Type B pancreatic cell (in vitro differentiated cells): ENCODE measurements around the gene FGF10. TPM values are rescaled to one million over a fixed set of nuclear protein-coding genes. Genes with fewer than 3 reads are reported as not detected.

ENCODE experiments used
- DNase-seq: peaks from one replicate; pipeline ENCODE4 v3.0.0; 2021; ENCODE audit warnings: mixed read lengths; ENCODE audit not compliant: unreplicated experiment; ENCODE audit errors: extremely low spot score
- H3K27ac Mint-ChIP-seq: 2 replicates; pipeline ENCODE4 v1.8.0; 2021; ENCODE audit warnings: mild to moderate bottlenecking, mixed read lengths
- H3K27me3 Mint-ChIP-seq: 2 replicates; pipeline ENCODE4 v1.8.0; 2021; ENCODE audit warnings: mixed read lengths
- H3K36me3 Mint-ChIP-seq: 2 replicates; pipeline ENCODE4 v1.8.0; 2021; ENCODE audit warnings: mixed read lengths
- H3K4me1 Mint-ChIP-seq: one replicate; pipeline ENCODE4 v1.8.0; 2021; ENCODE audit warnings: mixed read lengths; ENCODE audit not compliant: unreplicated experiment
- H3K4me3 Mint-ChIP-seq: 2 replicates; pipeline ENCODE4 v1.8.0; 2021; ENCODE audit warnings: mild to moderate bottlenecking, mixed read lengths
- H3K9me3 Mint-ChIP-seq: 2 replicates; pipeline ENCODE4 v1.8.0; 2021; ENCODE audit warnings: mixed read lengths
- total RNA-seq: library from RNA; stranded (reverse); gene quantifications from 2 replicates; pipeline ENCODE4 v1.2.1, GENCODE V29; 2021; ENCODE audit warnings: low replicate concordance
- TF ChIP-seq, protein P1 (sequence below): fragments of 200-600 bp; sonication (generic); conservative IDR thresholded peaks from 2 replicates; pipeline ENCODE4 v1.5.0; 2021; ENCODE audit warnings: antibody characterized with exemption, mild to moderate bottlenecking

Gene FGF10
- total RNA-seq, 1 donor from 2014 or later, result 9.8 TPM

DNA sequence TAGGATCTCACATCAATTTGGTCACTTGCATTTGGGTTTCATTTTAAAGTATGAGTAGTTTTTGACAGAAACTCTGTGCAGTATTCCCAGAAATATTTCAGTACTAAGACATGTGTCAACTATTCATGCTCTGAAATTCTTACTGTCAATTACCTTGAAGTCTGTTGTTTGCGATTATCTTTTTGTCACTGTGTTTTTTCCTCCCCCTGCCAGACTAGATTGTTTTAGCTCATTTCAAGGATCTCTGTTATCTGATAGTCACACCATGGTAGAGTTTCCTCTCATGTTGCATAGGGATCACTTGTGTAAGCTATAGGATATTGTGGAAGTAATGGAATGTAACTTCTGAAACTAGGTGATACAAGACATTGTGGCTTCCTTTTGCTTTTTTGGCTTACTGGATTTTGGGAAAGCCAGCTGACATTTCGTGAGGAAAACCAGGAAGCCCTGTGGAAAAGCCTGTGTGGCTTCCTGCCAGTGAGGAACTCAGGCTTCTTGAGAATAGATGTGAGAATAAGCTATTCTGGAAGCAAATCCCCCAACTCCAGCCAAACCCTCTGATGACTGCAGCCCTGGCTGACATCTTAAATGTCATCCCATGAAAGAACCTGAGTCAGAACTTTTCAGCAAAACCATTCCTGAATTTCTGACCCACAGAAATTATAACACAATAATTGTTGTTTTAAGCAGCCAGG is 122.2 kb downstream of the FGF10 start:
- H3K4me1 Mint-ChIP-seq, result no peaks in the 10 kb centered on the region
- H3K27ac Mint-ChIP-seq, result no peak overlapping the region
- DNase-seq, result no peak

GRCh38 chr5:44265713-44266112 is 123.5 kb downstream of the FGF10 start:
- Mint-ChIP-seq H3K27me3 (no peaks in the 10 kb centered on the region), H3K9me3 (peaks cover 4% of the 10 kb centered on the region), H3K4me1 (peaks cover 2% of the 10 kb centered on the region), H3K4me3 (no peak overlapping the region), H3K36me3 (no peaks in the 10 kb centered on the region), H3K27ac (no peak overlapping the region)
- TF ChIP-seq, protein P1, sequence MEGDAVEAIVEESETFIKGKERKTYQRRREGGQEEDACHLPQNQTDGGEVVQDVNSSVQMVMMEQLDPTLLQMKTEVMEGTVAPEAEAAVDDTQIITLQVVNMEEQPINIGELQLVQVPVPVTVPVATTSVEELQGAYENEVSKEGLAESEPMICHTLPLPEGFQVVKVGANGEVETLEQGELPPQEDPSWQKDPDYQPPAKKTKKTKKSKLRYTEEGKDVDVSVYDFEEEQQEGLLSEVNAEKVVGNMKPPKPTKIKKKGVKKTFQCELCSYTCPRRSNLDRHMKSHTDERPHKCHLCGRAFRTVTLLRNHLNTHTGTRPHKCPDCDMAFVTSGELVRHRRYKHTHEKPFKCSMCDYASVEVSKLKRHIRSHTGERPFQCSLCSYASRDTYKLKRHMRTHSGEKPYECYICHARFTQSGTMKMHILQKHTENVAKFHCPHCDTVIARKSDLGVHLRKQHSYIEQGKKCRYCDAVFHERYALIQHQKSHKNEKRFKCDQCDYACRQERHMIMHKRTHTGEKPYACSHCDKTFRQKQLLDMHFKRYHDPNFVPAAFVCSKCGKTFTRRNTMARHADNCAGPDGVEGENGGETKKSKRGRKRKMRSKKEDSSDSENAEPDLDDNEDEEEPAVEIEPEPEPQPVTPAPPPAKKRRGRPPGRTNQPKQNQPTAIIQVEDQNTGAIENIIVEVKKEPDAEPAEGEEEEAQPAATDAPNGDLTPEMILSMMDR, result no peak
- DNase-seq, result no peak

More for the DNA sequence above, 122.2 kb downstream of the FGF10 start:
- Mint-ChIP-seq H3K36me3 (no peaks in the 10 kb centered on the region), H3K4me3 (no peak overlapping the region), H3K9me3 (peaks cover 4% of the 10 kb centered on the region), H3K27me3 (no peaks in the 10 kb centered on the region)
- TF ChIP-seq, protein P1, result no peak

- DNase-seq, result no peak
- no peak overlapping the region for H3K4me3 Mint-ChIP-seq
- H3K27me3 Mint-ChIP-seq, result no peaks in the 10 kb centered on the region
- H3K36me3 Mint-ChIP-seq, result no peaks in the 10 kb centered on the region
- peaks cover 7% of the 10 kb centered on the region for H3K4me1 Mint-ChIP-seq
- H3K27ac Mint-ChIP-seq, result no peak overlapping the region
- peaks cover 4% of the 10 kb centered on the region for H3K9me3 Mint-ChIP-seq
- TF ChIP-seq, protein P1, result no peak
Observed at GRCh38 chr5:44260793-44261192, 128.4 kb downstream of the FGF10 start.

DNA sequence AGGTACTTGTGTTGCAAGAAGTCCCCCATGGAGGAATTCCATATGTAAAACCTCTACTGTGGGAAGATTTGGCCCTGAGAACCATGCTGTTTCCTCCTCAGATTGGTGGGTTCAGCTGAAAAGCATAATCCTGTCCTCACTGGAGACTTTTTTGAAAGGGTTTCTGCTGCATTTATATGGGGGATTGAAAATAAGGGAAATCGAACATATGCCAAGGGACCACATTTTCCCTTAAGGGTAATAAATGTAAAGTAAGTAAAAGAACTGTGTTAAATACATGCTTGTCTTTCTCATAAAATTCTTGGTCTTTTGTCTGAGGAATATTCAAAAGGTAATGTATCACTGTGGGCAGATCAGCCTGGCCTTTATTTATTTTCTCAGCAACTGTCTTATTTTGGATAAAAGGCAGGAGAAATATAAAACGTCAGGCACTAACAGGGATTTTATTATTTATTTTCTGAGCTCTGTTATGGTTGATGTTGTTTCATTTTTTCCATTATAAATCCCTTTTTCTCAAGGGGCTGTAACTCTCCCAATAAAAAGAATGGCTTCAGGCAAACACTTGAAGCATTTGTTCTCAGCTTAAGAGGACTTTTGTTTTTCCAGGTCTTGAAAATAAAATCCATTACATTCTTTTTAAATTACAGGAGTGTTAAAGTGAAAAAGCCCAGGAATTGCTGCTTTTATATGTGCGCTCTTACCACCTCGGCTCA is 131.4 kb downstream of the FGF10 start:
- TF ChIP-seq, protein P1, result no peak
- no peak overlapping the region for H3K27ac Mint-ChIP-seq
- H3K4me1 Mint-ChIP-seq, result peaks cover 7% of the 10 kb centered on the region
- no peak for DNase-seq
- H3K9me3 Mint-ChIP-seq, result peaks cover 4% of the 10 kb centered on the region
- no peaks in the 10 kb centered on the region for H3K27me3 Mint-ChIP-seq
- H3K36me3 Mint-ChIP-seq, result no peaks in the 10 kb centered on the region
- H3K4me3 Mint-ChIP-seq, result no peak overlapping the region

- Mint-ChIP-seq H3K27me3 (no peaks in the 10 kb centered on the region), H3K4me1 (peaks cover 7% of the 10 kb centered on the region), H3K27ac (no peak overlapping the region), H3K9me3 (no peaks in the 10 kb centered on the region), H3K36me3 (no peaks in the 10 kb centered on the region), H3K4me3 (no peak overlapping the region)
- TF ChIP-seq, protein P1, result no peak
- no peak for DNase-seq
Observed at GRCh38 chr5:44257221-44257620, 132.0 kb downstream of the FGF10 start.
